Measurements from ENCODE around the gene NGEF.

The NGEF gene

GRCh38 chr2:233036162-233036838 lies 23.2 kb upstream of the NGEF start:
- no peak overlapping the region for H3K4me3 ChIP-seq (replicated peaks; ENCODE audit: insufficient read depth, low read length)
- H3K27me3 ChIP-seq (ENCODE audit: insufficient read depth, poor library complexity, severe bottlenecking), result no peaks in the 10 kb centered on the region
- TF ChIP-seq SPI1 (IDR thresholded peaks at IDR 0.05; ENCODE audit: borderline replicate concordance, low read depth) (no peak), REST (IDR thresholded peaks at IDR 0.05; ENCODE audit: insufficient replicate concordance, low read depth) (no peak), GABPA (IDR thresholded peaks at IDR 0.05; ENCODE audit: low read depth) (no peak), CTCF (IDR thresholded peaks at IDR 0.05; ENCODE audit: insufficient read depth, low read length) (no peak), POLR2AphosphoS5 (IDR thresholded peaks at IDR 0.05; ENCODE audit: low read depth) (no peak)
- DNase-seq (ENCODE audit: low read depth in 1 of 2, low spot score in 1 of 2), result no peak
- H3K27ac ChIP-seq (replicated peaks), result no peak overlapping the region

DNA sequence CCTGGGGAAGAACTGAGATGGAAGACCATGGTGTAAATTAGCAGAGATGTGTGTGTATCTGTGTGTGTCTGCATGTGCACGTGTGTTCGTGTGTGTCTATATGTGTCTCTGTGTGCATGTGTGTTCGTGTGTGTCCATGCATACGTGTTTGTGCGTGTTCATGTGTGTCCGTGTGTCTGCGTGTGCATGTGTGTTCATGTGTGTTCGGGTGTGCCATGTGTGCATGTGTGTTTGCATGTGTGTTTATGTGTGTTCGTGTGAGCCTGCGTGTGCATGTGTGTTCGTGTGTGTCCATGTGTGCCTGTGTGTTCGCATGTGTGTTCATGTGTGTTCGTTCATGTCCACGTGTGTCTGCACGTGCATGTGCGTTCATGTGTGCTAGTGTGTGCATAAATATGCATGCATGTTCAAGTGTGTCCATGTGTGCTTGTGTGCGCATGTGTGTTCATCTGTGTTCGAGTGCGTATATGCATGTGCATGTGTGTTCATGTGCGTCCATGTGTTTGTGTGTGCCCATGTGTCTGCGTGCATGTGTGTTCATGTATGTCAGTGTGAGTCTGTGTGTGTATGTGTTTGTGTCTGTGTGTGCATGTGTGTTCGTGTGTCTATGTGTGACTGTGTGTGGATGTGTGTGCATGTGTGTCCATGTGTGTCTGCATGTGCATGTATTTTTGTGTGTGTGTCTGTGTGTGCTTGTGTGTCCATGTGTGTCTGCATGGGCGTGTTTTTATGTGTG lies 22.5 kb upstream of the NGEF start:
- DNase-seq (ENCODE audit: low read depth in 1 of 2, low spot score in 1 of 2), result no peak
- H3K27ac ChIP-seq (replicated peaks), result no peak overlapping the region
- TF ChIP-seq CTCF (IDR thresholded peaks at IDR 0.05; ENCODE audit: insufficient read depth, low read length), result no peak
- TF ChIP-seq POLR2AphosphoS5 (IDR thresholded peaks at IDR 0.05; ENCODE audit: low read depth), result no peak
- TF ChIP-seq REST (IDR thresholded peaks at IDR 0.05; ENCODE audit: insufficient replicate concordance, low read depth), result no peak
- no peak for TF ChIP-seq SPI1 (IDR thresholded peaks at IDR 0.05; ENCODE audit: borderline replicate concordance, low read depth)
- H3K27me3 ChIP-seq (ENCODE audit: insufficient read depth, poor library complexity, severe bottlenecking), result no peaks in the 10 kb centered on the region
- no peak overlapping the region for H3K4me3 ChIP-seq (replicated peaks; ENCODE audit: insufficient read depth, low read length)

- Histone ChIP-seq H3K4me3 (replicated peaks; ENCODE audit: insufficient read depth, low read length) (no peak overlapping the region), H3K27me3 (ENCODE audit: insufficient read depth, poor library complexity, severe bottlenecking) (no peaks in the 10 kb centered on the region), H3K27ac (replicated peaks) (no peak overlapping the region)
- TF ChIP-seq REST (IDR thresholded peaks at IDR 0.05; ENCODE audit: insufficient replicate concordance, low read depth), result no peak
- no peak for TF ChIP-seq SPI1 (IDR thresholded peaks at IDR 0.05; ENCODE audit: borderline replicate concordance, low read depth)
- TF ChIP-seq CTCF (IDR thresholded peaks at IDR 0.05; ENCODE audit: insufficient read depth, low read length), result no peak
- no peak for TF ChIP-seq POLR2AphosphoS5 (IDR thresholded peaks at IDR 0.05; ENCODE audit: low read depth)
- TF ChIP-seq GABPA (IDR thresholded peaks at IDR 0.05; ENCODE audit: low read depth), result no peak
- no peak for DNase-seq (ENCODE audit: low read depth in 1 of 2, low spot score in 1 of 2)
Observed at GRCh38 chr2:233034091-233034882, 21.2 kb upstream of the NGEF start.
